Measurements from ENCODE around the gene RNF167.

GRCh38 chr17:4897198-4897687, 42.8 kb upstream of the RNF167 start:
- TF ChIP-seq, protein P1, sequence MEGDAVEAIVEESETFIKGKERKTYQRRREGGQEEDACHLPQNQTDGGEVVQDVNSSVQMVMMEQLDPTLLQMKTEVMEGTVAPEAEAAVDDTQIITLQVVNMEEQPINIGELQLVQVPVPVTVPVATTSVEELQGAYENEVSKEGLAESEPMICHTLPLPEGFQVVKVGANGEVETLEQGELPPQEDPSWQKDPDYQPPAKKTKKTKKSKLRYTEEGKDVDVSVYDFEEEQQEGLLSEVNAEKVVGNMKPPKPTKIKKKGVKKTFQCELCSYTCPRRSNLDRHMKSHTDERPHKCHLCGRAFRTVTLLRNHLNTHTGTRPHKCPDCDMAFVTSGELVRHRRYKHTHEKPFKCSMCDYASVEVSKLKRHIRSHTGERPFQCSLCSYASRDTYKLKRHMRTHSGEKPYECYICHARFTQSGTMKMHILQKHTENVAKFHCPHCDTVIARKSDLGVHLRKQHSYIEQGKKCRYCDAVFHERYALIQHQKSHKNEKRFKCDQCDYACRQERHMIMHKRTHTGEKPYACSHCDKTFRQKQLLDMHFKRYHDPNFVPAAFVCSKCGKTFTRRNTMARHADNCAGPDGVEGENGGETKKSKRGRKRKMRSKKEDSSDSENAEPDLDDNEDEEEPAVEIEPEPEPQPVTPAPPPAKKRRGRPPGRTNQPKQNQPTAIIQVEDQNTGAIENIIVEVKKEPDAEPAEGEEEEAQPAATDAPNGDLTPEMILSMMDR (IDR thresholded peaks at IDR 0.05), result no peak
- TF ChIP-seq POLR2AphosphoS5 (IDR thresholded peaks at IDR 0.05) (no peak), POLR2A (IDR thresholded peaks at IDR 0.05) (no peak)

All from upper lobe of left lung (tissue), 4 donors.